ENCODE data around the gene CRY2.
"Not testable (repeated sequence)": the region's sequence is repeated elsewhere in the genome, so short reads cannot be mapped to it uniquely, and the experiment has no call there.

The CRY2 gene

GRCh38 chr11:45900175-45900800 is 53.0 kb downstream of the CRY2 start:
- DNase-seq = not testable (repeated sequence)

- DNase-seq = no peak
These were observed 53.8 kb downstream of the CRY2 start for GRCh38 chr11:45900916-45901617.

- DNase-seq = no peak
These were observed 54.4 kb downstream of the CRY2 start for GRCh38 chr11:45901626-45902025.

- DNase-seq = no peak
These were observed 55.4 kb downstream of the CRY2 start for GRCh38 chr11:45902452-45903380.

- DNase-seq = no peak
These were observed 57.1 kb downstream of the CRY2 start for GRCh38 chr11:45904309-45904915.

- DNase-seq = no peak
These were observed 57.8 kb downstream of the CRY2 start for GRCh38 chr11:45905095-45905494.

- not testable (repeated sequence) for DNase-seq
These were observed 58.3 kb downstream of the CRY2 start for GRCh38 chr11:45905576-45905975.

- DNase-seq = no peak
These were observed 58.9 kb downstream of the CRY2 start for GRCh38 chr11:45906096-45906682.

- DNase-seq = no peak
These were observed 59.8 kb downstream of the CRY2 start, which contains the start of gene FREY1 for GRCh38 chr11:45906965-45907611. Gene FREY1, minus strand, starts transcription at chr11:45907271. Its CDS starts 26 bp downstream, at chr11:45907245.

GRCh38 chr11:45907911-45908370 is 60.7 kb downstream of the CRY2 start:
- DNase-seq = no peak

GRCh38 chr11:45909594-45910475 is 62.6 kb downstream of the CRY2 start:
- no peak for DNase-seq

- DNase-seq = no peak
These were observed 63.3 kb downstream of the CRY2 start for GRCh38 chr11:45910623-45911022.

- no peak for DNase-seq
These were observed 66.2 kb downstream of the CRY2 start for GRCh38 chr11:45913514-45913913.

- DNase-seq = no peak
These were observed 66.8 kb downstream of the CRY2 start for GRCh38 chr11:45913942-45914635.

- DNase-seq = no peak
These were observed 68.2 kb downstream of the CRY2 start for GRCh38 chr11:45915446-45915845.

- DNase-seq = peak; percentile 43
These were observed 70.0 kb downstream of the CRY2 start for GRCh38 chr11:45917286-45917622.

- peak; percentile 97 for DNase-seq
These were observed 70.5 kb downstream of the CRY2 start, which contains the start of gene PEX16 for GRCh38 chr11:45917623-45918330. Gene PEX16, minus strand, starts transcription at chr11:45917877. Its CDS starts 66 bp downstream, at chr11:45917811.

- DNase-seq = peak; percentile 75
These were observed 71.2 kb downstream of the CRY2 start for GRCh38 chr11:45918331-45918941.

All from activated CD4-positive, alpha-beta T cell treated with anti-CD3 and anti-CD28 coated beads for 48 hours (primary cell).